Activated T-helper 1 cell treated with anti-CD3 and anti-CD28 coated beads, Interleukin-2, amount 50 U/mL, for 16 hours (primary cell): Measurements from ENCODE around the gene IL17C.

Source experiments
- DNase-seq, 2 donors: peaks; one replicate each; pipeline ENCODE4 v3.0.0-alpha.2; 2020; ENCODE audit warnings: low read depth in 1 of 2, low spot score in 1 of 2

The IL17C gene

DNA sequence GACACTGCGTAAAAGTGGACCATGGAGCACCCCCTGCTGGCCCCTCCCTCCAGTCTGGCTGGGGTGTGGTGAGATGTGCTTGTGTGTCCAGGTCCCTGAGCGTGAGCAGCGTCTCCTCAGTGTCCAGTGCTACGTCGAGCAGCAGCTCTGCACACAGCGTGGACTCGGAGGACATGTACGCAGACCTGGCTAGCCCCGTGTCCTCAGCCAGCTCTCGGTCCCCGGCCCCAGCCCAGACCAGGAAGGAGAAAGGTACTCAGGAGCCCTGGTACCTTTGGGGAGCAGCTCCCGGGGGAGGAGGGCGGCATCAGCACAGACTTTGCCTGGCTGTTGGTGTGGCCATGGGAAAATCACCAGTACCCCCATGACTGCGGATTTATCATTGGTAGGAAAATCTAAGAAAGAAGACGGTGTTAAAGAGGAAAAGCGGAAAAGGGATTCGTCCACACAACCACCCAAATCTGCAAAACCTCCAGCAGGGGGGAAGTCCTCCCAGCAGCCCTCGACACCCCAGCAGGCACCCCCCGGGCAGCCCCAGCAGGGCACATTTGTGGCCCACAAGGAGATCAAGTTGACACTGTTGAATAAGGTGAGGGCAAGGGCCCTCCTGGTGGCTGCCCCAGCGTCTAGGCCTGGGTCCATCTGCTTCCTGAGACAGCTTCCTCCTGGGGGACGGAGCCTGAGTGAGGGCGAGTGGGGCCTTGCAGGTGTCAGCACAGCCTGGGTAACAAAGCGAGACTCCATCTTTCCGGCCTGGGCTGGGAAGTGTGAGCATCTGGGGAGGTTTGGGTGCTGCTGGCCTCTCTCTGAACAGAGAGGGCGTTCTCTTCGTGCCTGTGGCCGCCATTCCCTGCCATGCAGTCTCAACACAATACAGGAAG lies 10.6 kb upstream of the IL17C start:
- no peak for DNase-seq

DNA sequence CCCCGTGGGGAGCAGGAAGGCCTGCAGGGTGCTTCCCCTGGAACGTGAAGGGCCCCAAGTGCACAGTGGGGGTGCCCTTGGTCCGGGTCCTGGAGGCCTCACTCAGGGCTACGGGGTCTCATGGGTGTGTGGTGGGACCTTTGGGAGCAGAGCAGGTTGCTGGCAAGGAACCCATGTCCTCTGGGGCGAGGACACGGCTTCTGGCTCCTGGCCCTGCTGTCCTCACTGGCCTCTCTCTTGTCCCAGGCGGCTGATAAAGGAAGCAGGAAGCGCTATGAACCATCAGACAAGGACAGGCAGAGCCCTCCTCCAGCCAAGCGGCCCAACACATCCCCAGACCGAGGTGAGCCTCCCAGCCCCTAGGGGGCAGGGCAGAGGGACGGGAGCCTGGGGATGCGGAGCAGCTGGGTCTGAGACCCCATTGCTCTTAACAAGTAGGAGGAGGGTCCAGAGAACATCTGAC lies 9.8 kb upstream of the IL17C start:
- no peak for DNase-seq

GRCh38 chr16:88629835-88630234 lies 8.5 kb upstream of the IL17C start:
- no peak for DNase-seq

- DNase-seq, result no peak
Observed at GRCh38 chr16:88630433-88630832, 7.9 kb upstream of the IL17C start.

GRCh38 chr16:88630941-88631340 lies 7.4 kb upstream of the IL17C start:
- no peak for DNase-seq

GRCh38 chr16:88631384-88631783 lies 7.0 kb upstream of the IL17C start:
- no peak for DNase-seq

DNA sequence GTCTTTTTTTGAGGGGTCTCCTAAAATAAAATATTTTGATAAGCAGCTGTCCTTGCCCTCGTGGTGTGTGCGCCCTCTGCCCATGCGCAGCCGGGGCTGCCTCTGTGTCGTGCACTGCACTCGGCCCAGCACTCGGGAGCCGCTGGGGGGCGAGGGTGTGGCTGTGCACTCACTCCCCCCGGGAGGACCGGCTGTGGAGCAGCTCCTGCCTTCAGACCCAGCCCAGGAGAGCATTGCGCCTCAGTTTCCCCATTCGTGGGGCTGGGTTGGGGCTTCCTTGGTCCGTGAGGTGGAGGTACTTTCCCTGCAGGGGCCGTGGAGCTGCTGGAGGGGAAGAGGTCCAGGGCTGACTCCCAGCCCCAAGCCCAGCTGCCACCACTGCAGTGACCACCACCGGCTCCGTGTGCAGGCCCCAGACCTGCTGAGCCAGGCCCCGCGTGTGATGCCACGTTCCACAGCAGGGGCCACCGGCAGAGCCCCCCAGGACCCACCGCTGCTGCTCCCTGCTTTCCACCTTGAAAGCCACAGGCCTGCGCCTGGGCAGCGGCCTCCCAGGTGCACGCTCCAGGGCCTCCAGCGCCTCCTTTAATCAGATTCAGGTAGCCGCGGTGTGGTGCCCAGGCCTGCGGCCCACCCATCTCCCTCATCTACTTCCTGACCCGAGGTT lies 6.3 kb upstream of the IL17C start:
- no peak for DNase-seq

- DNase-seq, result no peak
Observed at GRCh38 chr16:88632587-88632930, 5.8 kb upstream of the IL17C start.

DNA sequence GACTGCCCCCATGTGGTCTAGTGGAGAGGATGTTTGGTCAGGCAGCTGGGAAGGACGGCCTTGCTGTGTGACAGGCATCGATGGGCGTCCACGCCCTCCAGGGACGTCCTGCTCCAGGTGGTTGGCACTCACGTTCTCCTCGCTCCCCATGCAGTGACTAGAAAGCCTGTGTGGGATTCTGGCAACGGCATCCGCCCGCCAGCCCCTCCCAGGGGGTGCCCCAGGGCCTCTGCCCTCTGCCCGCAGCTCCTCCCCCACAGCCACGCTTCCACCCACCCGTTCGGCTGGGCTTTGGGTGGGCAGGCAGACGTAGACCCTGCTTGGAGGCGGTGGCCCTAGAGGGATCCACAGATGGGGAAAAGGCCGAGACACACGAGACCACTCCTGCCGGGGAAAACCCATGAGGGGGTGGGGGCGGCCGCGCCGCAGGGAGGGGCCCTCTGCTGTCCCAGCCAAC lies 4.7 kb upstream of the IL17C start:
- DNase-seq, result peak; percentile 18 to 35

DNA sequence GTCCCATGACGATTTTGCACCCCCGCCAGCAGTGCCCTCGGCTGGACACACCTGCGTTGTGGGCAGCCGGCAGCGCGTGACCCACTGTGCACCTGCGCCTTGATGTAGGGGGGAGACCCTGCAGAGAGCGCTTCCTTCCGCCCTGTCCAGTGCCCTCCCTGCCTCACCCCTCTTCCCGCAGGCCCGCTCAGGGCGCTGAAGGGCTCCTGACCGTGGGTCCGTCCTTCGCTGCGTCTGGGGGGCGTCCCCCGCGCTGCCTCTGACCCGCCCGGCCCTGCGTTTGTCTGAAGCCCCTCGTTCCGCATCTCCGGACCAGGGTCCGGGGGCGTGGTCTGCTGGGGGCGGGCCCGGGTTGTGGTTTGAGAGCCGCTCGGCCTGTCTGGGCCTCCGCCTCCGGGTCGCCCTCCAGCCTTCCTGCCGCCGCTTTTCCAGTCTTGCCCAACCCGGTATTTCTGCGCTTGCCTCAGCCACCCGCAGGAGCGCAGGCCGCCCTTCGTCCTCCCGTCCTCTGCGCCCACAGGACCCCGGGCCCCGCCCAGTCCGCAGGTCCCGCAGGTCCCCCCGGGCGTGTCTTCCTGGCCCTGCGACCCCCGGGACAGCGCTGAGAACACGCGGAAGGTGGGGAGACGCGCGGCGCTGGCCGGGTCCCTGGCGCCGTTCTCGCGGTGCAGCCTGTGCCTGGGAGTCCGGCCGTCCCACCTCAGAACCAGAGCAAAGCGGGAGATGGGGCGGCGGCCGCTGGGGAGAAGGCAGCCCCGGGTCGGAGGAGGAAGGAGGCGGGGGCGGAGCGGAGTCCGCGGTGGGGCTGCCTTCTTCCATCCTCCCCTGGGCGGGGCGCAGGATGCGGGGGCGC lies 4.0 kb upstream of the IL17C start:
- no peak for DNase-seq

- no peak for DNase-seq
Observed at GRCh38 chr16:88634994-88635670, 3.2 kb upstream of the IL17C start.

DNA sequence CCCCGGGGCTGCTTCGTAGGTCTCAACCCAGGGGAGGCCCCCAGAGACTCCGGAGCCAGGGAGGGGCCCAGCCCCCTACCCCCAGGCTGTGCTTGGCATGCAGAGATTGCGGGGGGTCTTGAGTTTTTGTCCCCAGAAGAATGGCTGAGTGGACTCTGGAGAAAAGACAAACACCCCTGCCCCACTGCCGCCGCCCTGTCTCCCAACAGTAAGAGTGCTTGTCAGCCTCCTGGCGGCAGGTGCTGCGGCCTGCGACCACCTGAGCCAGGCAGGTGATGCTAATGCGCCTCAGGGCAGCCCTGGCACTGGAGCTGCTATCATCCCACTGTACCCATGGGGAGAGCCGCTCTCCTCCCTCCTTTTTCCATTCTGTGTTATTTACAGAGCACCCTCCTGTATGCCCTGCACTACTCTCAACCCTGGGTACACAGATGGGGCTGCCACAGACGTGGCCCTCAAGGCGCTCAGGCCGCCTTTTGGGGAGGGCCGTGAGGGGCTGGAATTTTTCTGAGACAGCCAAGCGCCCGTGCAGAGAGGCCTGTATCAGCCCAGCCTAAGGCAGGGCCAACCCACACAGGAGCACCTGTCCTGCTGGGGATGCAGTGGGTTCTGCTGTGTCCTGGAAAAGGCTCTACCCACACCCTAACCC lies 2.6 kb upstream of the IL17C start:
- DNase-seq, result no peak

GRCh38 chr16:88636488-88637265 lies 1.7 kb upstream of the IL17C start:
- no peak for DNase-seq

GRCh38 chr16:88639231-88640038 lies 1.1 kb downstream of the IL17C start:
- no peak for DNase-seq

DNA sequence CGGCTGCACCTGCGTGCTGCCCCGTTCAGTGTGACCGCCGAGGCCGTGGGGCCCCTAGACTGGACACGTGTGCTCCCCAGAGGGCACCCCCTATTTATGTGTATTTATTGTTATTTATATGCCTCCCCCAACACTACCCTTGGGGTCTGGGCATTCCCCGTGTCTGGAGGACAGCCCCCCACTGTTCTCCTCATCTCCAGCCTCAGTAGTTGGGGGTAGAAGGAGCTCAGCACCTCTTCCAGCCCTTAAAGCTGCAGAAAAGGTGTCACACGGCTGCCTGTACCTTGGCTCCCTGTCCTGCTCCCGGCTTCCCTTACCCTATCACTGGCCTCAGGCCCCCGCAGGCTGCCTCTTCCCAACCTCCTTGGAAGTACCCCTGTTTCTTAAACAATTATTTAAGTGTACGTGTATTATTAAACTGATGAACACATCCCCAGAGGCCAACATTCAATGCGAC lies 1.7 kb downstream of the IL17C start:
- DNase-seq, result no peak

- no peak for DNase-seq
Observed at GRCh38 chr16:88640498-88641247, 2.3 kb downstream of the IL17C start.

DNA sequence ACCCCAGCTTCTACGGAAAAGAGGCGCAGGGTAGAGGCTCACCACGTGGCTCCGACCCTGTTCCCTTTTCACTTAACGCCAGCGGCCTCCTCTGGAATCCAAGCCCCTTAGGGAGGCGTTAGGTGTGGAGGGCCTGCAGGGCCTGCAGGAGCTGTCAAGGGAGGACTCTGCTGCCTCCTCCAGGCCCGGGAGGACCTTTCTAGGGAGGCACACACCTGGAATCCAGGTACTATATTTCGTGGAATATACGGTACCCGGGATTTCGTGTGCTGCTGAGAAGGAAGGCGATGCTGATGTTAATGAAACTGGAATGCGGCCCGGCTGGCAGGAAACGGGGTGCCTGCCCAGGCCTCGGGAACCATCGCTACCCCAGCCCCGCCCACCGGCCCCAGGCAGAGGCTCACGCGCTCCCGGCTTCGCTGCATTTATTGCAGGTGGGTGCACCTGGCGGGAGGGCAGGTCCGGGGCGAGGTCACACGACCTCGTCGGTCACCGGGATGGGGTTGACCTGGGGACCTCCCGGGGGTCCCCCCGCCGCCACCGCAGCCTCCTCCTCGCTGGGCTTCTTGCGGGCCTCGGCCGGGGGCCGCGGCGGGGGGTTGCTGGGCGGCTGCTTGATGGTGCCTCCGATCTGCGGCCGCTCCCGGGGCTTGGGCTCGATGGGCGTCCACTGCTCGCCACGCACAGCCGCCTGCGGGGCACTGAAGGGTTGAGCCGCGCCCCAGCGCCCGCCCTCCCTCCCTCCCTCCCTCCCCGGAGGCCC lies 4.7 kb downstream of the IL17C start:
- DNase-seq, result no peak

- DNase-seq, result no peak
Observed at GRCh38 chr16:88643644-88643932, 5.2 kb downstream of the IL17C start.
